SK-N-MC (cell line): ENCODE results near the gene CAPG.

Experiments used
- EZH2 ChIP-seq: fragments of 200-600 bp; sonication (generic); IDR thresholded peaks from one replicate; pipeline ENCODE4 v1.6.1; 2017; ENCODE audit warnings: antibody characterized with exemption
- POLR2AphosphoS5 ChIP-seq: IDR thresholded peaks from 2 replicates; pipeline ENCODE4 v1.6.1; 2012; ENCODE audit warnings: mild to moderate bottlenecking, low read depth, low read length, borderline replicate concordance

DNA sequence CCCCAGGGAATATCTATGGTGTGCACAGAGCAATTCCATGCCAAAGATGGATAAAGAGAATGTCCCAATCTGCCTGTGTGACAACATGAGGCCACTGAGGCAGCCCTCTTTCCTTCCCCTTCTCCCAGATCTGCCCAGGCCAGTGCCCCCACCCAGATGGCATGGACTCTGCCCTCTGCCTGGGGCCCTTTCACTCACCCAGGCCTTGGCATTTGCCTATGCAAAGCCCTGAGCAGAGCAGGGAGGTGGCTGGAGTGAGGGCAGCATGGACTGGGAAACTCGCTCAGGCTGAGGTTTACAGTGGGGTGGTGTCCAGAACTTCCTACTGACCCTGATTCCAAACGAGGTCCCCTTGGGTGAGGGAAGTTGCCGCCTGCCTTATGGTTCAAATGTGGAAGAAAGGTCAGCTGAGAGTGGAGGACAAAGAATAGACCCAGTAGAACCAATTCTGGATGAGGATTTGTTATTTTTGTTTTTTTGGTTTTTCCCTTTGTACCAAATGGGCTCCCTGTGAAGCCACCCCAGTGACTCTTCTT lies 17.2 kb upstream of the CAPG start:
- TF ChIP-seq POLR2AphosphoS5: no peak
- no peak for TF ChIP-seq EZH2
